Measurements from ENCODE around the gene SLC29A3.

The SLC29A3 gene

GRCh38 chr10:71319042-71319799, at the start of gene SLC29A3:
SLC29A3 (plus strand) TSS chr10:71319259; CDS start chr10:71319310, 51 bp downstream.
- H3K4me1 ChIP-seq (ENCODE audit: insufficient read depth, low read length), result peaks cover 55% of the 10 kb centered on the region
- TF ChIP-seq EZH2 (IDR thresholded peaks at IDR 0.05; ENCODE audit: borderline replicate concordance, low read depth, low read length, severe bottlenecking), result no peak
- TF ChIP-seq CTCF (IDR thresholded peaks at IDR 0.05; ENCODE audit: borderline replicate concordance, extremely low read depth, low read length, poor library complexity, severe bottlenecking), result peak; percentile 74

GRCh38 chr10:71269301-71270288, 49.5 kb upstream of the SLC29A3 start:
- Histone ChIP-seq H3K27ac (ENCODE audit: low read length) (no peak overlapping the region), H3K4me2 (ENCODE audit: insufficient read depth, low read length) (no peak overlapping the region), H3K9me3 (ENCODE audit: insufficient read depth, low read length, severe bottlenecking) (no peaks in the 10 kb centered on the region), H3K36me3 (ENCODE audit: insufficient read depth, low read length) (no peaks in the 10 kb centered on the region), H3K79me2 (ENCODE audit: insufficient read depth, low read length) (no peaks in the 10 kb centered on the region), H3K4me3 (ENCODE audit: low read depth in 1 of 2, low read length in 2 of 2) (no peak overlapping the region), H3K27me3 (ENCODE audit: insufficient read depth, low read length, poor library complexity) (no peaks in the 10 kb centered on the region), H4K20me1 (ENCODE audit: insufficient read depth, low read length) (peaks cover 9% of the 10 kb centered on the region; the same call in 1 of the 2 replicates), H2AFZ (ENCODE audit: low read depth, low read length) (no peak overlapping the region), H3K9ac (ENCODE audit: low read depth, low read length) (no peak overlapping the region), H3K4me1 (ENCODE audit: insufficient read depth, low read length) (no peaks in the 10 kb centered on the region)
- TF ChIP-seq CTCF (IDR thresholded peaks at IDR 0.05; ENCODE audit: borderline replicate concordance, extremely low read depth, low read length, poor library complexity, severe bottlenecking) (peak; percentile 7), EZH2 (IDR thresholded peaks at IDR 0.05; ENCODE audit: borderline replicate concordance, low read depth, low read length, severe bottlenecking) (no peak)
- ATAC-seq (ENCODE audit: insufficient read depth, low read depth), result no peak
- no peak for DNase-seq

More at GRCh38 chr10:71319042-71319799, at the start of gene SLC29A3:
- no peaks in the 10 kb centered on the region for H3K9me3 ChIP-seq (ENCODE audit: insufficient read depth, low read length, severe bottlenecking)
- peak; percentile 85 for DNase-seq
- peak within 1 kb of the TSS; percentile 69 for H3K27ac ChIP-seq (ENCODE audit: low read length)
- H3K4me2 ChIP-seq (ENCODE audit: insufficient read depth, low read length), result peak within 1 kb of the TSS; percentile 93
- H3K36me3 ChIP-seq (ENCODE audit: insufficient read depth, low read length), result peaks cover 17% of the 10 kb centered on the region; the same call in 1 of the 2 replicates
- H3K9ac ChIP-seq (ENCODE audit: low read depth, low read length), result peak within 1 kb of the TSS; percentile 81
- no peaks in the 10 kb centered on the region for H3K27me3 ChIP-seq (ENCODE audit: insufficient read depth, low read length, poor library complexity)
- no peaks in the 10 kb centered on the region for H4K20me1 ChIP-seq (ENCODE audit: insufficient read depth, low read length)
- peak within 1 kb of the TSS; percentile 64 to 94; a peak in 3 of 4 replicates for H3K4me3 ChIP-seq (ENCODE audit: low read depth in 1 of 2, low read length in 2 of 2)
- peak within 1 kb of the TSS; percentile 98 for H2AFZ ChIP-seq (ENCODE audit: low read depth, low read length)
- H3K79me2 ChIP-seq (ENCODE audit: insufficient read depth, low read length), result no peaks in the 10 kb centered on the region
- ATAC-seq (ENCODE audit: insufficient read depth, low read depth), result peak; percentile 84

DNA sequence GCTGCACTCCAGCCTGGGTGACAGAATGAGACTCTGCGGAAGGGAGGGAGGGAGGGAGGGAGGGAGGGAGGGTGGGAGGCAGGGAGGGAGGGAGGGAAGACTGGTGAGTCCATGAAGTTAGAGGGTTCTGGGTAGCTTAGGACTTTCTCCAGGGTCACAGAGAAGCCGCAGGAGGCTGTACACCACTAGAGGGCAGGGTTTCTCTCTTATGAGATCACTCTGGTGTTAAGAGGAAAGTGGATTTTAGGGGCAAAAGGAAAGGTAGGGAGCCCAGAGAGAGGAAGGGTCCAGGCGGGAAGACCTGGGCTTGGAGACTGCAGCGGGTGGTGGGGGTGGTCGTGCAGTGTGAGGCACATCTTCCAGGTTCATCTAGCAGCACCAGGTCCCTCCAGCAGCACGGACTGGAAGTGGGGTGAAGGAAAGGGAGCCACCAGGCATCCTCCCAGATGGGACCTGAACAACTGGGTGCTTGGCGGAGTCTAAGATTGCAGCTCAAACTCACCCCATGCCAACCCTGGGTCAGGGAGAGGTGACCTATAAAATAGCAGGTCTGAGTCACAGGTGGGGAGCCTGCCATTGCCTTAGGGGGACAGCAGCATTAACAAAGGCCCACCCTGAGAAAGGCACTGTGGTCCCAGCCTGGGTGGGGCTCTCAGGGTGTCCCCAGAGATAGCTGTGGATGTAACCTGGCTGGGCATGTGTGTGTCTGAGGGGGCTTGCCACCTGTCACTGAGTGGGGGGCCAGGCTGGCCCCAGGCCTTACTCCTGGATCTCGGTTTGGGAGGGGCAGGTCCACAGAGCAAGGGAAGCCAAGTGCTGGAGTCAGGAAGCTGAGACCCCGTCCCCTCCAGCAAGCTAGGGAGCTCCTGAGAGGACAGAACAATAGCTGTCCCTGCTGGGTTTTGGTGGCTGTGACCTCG, 48.5 kb upstream of the SLC29A3 start:
- peaks cover 9% of the 10 kb centered on the region; the same call in 1 of the 2 replicates for H4K20me1 ChIP-seq (ENCODE audit: insufficient read depth, low read length)
- H3K4me1 ChIP-seq (ENCODE audit: insufficient read depth, low read length), result no peaks in the 10 kb centered on the region
- no peaks in the 10 kb centered on the region for H3K36me3 ChIP-seq (ENCODE audit: insufficient read depth, low read length)
- TF ChIP-seq CTCF (IDR thresholded peaks at IDR 0.05; ENCODE audit: borderline replicate concordance, extremely low read depth, low read length, poor library complexity, severe bottlenecking) (peak; percentile 76), EZH2 (IDR thresholded peaks at IDR 0.05; ENCODE audit: borderline replicate concordance, low read depth, low read length, severe bottlenecking) (no peak)
- H3K9me3 ChIP-seq (ENCODE audit: insufficient read depth, low read length, severe bottlenecking), result no peaks in the 10 kb centered on the region
- ATAC-seq (ENCODE audit: insufficient read depth, low read depth), result peak; percentile 92
- H2AFZ ChIP-seq (ENCODE audit: low read depth, low read length), result no peak overlapping the region
- no peak overlapping the region for H3K27ac ChIP-seq (ENCODE audit: low read length)
- H3K79me2 ChIP-seq (ENCODE audit: insufficient read depth, low read length), result no peaks in the 10 kb centered on the region
- peak; percentile 58 for DNase-seq
- no peaks in the 10 kb centered on the region for H3K27me3 ChIP-seq (ENCODE audit: insufficient read depth, low read length, poor library complexity)
- H3K4me2 ChIP-seq (ENCODE audit: insufficient read depth, low read length), result no peak overlapping the region
- H3K9ac ChIP-seq (ENCODE audit: low read depth, low read length), result no peak overlapping the region
- no peak overlapping the region for H3K4me3 ChIP-seq (ENCODE audit: low read depth in 1 of 2, low read length in 2 of 2)

Measured in DND-41 (cell line).